Heart right ventricle (tissue), 16 donors: ENCODE results near the gene MTPN. TPM values are rescaled to one million over a fixed set of nuclear protein-coding genes. Genes with fewer than 3 reads are reported as not detected.

Experiments used
- ATAC-seq, 8 donors: fragments of 200-7000 bp; cut with Tn5 transposase; one replicate each; pipeline ENCODE4 v1.9.1; 2020; ENCODE audit warnings: mild to moderate bottlenecking in 8 of 8, moderate library complexity in 8 of 8, moderate number of reproducible peaks in 1 of 8
- DNase-seq, 2 donors: peaks; one replicate each; pipeline ENCODE4 v3.0.0-alpha.2; 2020
- H3K27ac ChIP-seq, 10 donors: fragments of 200-600 bp; sonication (generic) in 2 of 10; one replicate each; pipeline versions ENCODE4 v1.5.0 to v1.8.0; 2020 to 2022; ENCODE audit warnings: mild to moderate bottlenecking in 3 of 10
- H3K27me3 ChIP-seq, 7 donors: fragments of 200-600 bp; one replicate each; pipeline ENCODE4 v1.8.0; 2021 to 2022; ENCODE audit warnings: mild to moderate bottlenecking in 2 of 7
- H3K36me3 ChIP-seq, 9 donors: fragments of 200-600 bp; sonication (generic) in 1 of 9; one replicate each; pipeline versions ENCODE4 v1.5.0 to v1.8.0; 2020 to 2022; ENCODE audit warnings: mild to moderate bottlenecking in 2 of 9
- H3K4me1 ChIP-seq, 9 donors: fragments of 200-600 bp; sonication (generic) in 1 of 9; one replicate each; pipeline versions ENCODE4 v1.5.0 to v1.8.0; 2020 to 2022; ENCODE audit warnings: mild to moderate bottlenecking in 4 of 9
- H3K4me3 ChIP-seq, 10 donors: fragments of 200-600 bp; sonication (generic) in 2 of 10; one replicate each; pipeline versions ENCODE4 v1.5.0 to v1.8.0; 2020 to 2022; ENCODE audit warnings: mild to moderate bottlenecking in 7 of 10, moderate library complexity in 2 of 10
- H3K9me3 ChIP-seq, 11 donors: fragments of 200-600 bp in 10 of 11; sonication (generic) in 2 of 11; one replicate each; pipeline versions ENCODE4 v1.5.0 to v1.8.0; 2013 to 2022; ENCODE audit warnings: mild to moderate bottlenecking in 2 of 11, control low read depth in 1 of 11, moderate library complexity in 1 of 11
- CTCF ChIP-seq, 9 donors: fragments of 200-600 bp; sonication (generic) in 2 of 9; IDR thresholded peaks; one replicate each; pipeline versions ENCODE4 v1.5.0 to v1.8.0; 2021 to 2022; ENCODE audit warnings: antibody characterized with exemption in 9 of 9, mild to moderate bottlenecking in 5 of 9, moderate library complexity in 1 of 9
- WGBS, 2 donors: extraction: QIAGEN DNeasy Blood & Tissue Kit; methylation state at CpG; one replicate each; pipeline ENCODE4 v1.1.7; 2013; ENCODE audit warnings: inconsistent platforms in 1 of 2; 5-methylcytosine and 5-hydroxymethylcytosine counted together
- intact Hi-C, 10 donors: fragments of 100-400 bp; cut with DNase I; formaldehyde crosslinking; loops; one replicate each; pipeline versions ENCODE4 v1.11.1 to v1.14.2; 2022
- polyA plus RNA-seq, 2 donors: library from polyadenylated mRNA; stranded (reverse); fragments of 200-250 nt; gene quantifications; one replicate each; pipeline ENCODE4 v1.2.3, GENCODE V29; 2013
- total RNA-seq, 10 donors: library from RNA; stranded (reverse); fragmentation: NEBNext Ultra II Directional in 3 of 10; extraction: Animal tissue kit (Norgen Biotek cat#: 25700) in 3 of 10; gene quantifications; one replicate each; pipeline versions ENCODE4 v1.2.1 to v1.2.4, GENCODE V29; 2021 to 2023
- donor health status: Arrhythmogenic right ventricular cardiomyopathy.
- donor health status: ischemic (EF 13 %, LVEDD 7.1; RV severe dilation, severe dysfunction).
- donor health status: healthy with polysubstance abuse.
- donor health status: DM: no; HTN: yes; CAD: no.
- donor health status: DM: no; HTN: no; CAD: no.
- donor health status: ischemic (EF 25% LVEDD 6.9; RV normal size, moderate dysfunction).
- donor health status: ischemic (EF 25% LVEDD 5.7; RV mildly dilated, moderate dysfunction).
- donor health status: healthy.
- donor health status: DM: yes; HTN: yes; CAD: no.
- donor health status: Ischemic cardiomyopathy.
- donor health status: ischemic (EF 35%, LVEDD 5.7; RV mildly dilated, moderate dysfunction).
- donor health status: nonischemic (EF 11% LVEDD 7.7; RV severe dilation, severe dysfunction).
- donor health status: DM: yes; HTN: yes; CAD: no.
- donor health status: PGD.
- donor health status: ischemic (EF 29% LVEDD 5.4; RV normal size, mild dysfunction).
- donor health status: nonischemic (EF 23%, LVEDD 6.1; RV moderate dilation, normal function).

The MTPN gene
- total and polyA plus RNA-seq, 12 donors, result 15.7 to 107 (median 80.7) TPM

- TF ChIP-seq CTCF (IDR thresholded peaks at IDR 0.05), result no peak
- Histone ChIP-seq H3K4me1 (peaks cover 0 to 55% (median 14%) of the 10 kb centered on the region in 9 donors), H3K36me3 (peaks cover 0 to 60% (median 12%) of the 10 kb centered on the region in 9 donors), H3K9me3 (no peaks in the 10 kb centered on the region), H3K27me3 (no peaks in the 10 kb centered on the region), H3K4me3 (no peak overlapping the region), H3K27ac (no peak overlapping the region)
- DNase-seq (no peak), ATAC-seq (no peak)
- intact Hi-C loops, result no loop called here
Observed at GRCh38 chr7:135950429-135950828, 26.7 kb downstream of the MTPN start.

- WGBS, 2 donors, result 85% methylated on average over 3 of the region's 3 CpGs
- Histone ChIP-seq H3K4me3 (no peak overlapping the region), H3K9me3 (no peaks in the 10 kb centered on the region), H3K27me3 (no peaks in the 10 kb centered on the region), H3K27ac (no peak overlapping the region), H3K4me1 (peaks cover 0 to 66% (median 18%) of the 10 kb centered on the region in 9 donors), H3K36me3 (peaks cover 0 to 65% (median 12%) of the 10 kb centered on the region in 9 donors)
- no peak for ATAC-seq
- DNase-seq, result no peak
- intact Hi-C loops, result no loop called here
- no peak for TF ChIP-seq CTCF (IDR thresholded peaks at IDR 0.05)
Observed at GRCh38 chr7:135946289-135947055, 30.7 kb downstream of the MTPN start.

GRCh38 chr7:135944753-135945152 lies 32.4 kb downstream of the MTPN start:
- ATAC-seq, result no peak
- Histone ChIP-seq H3K9me3 (no peaks in the 10 kb centered on the region), H3K36me3 (peaks cover 0 to 48% (median 0%) of the 10 kb centered on the region in 9 donors), H3K4me3 (no peak overlapping the region), H3K27ac (no peak overlapping the region), H3K27me3 (no peaks in the 10 kb centered on the region), H3K4me1 (peaks cover 0 to 64% (median 14%) of the 10 kb centered on the region in 9 donors)
- WGBS, 2 donors, result 90 to 95% methylated on average over 2 of the region's 2 CpGs
- no peak for DNase-seq
- intact Hi-C loops, result no loop called here
- TF ChIP-seq CTCF (IDR thresholded peaks at IDR 0.05), result no peak

- ATAC-seq, result no peak
- Histone ChIP-seq H3K27ac (no peak overlapping the region), H3K9me3 (no peaks in the 10 kb centered on the region), H3K4me1 (peaks cover 0 to 63% (median 21%) of the 10 kb centered on the region in 9 donors), H3K4me3 (no peak overlapping the region), H3K27me3 (no peaks in the 10 kb centered on the region), H3K36me3 (peaks cover 0 to 33% (median 0%) of the 10 kb centered on the region in 9 donors)
- DNase-seq, result no peak
- no peak for TF ChIP-seq CTCF (IDR thresholded peaks at IDR 0.05)
- WGBS, 2 donors, result 66 to 70% methylated on average over 3 of the region's 3 CpGs
- intact Hi-C loops, result no loop called here
Observed at GRCh38 chr7:135943134-135943879, 33.9 kb downstream of the MTPN start.
